ENCODE measurements around the gene ATP5PB. TPM values are rescaled to one million over a fixed set of nuclear protein-coding genes. Genes with fewer than 3 reads are reported as not detected.

ATP5PB gene
- total RNA-seq, 1 experiment from 2014 or later: 344 TPM

- no TSS peak for BruUV-seq (replicated peaks)
- no peak overlapping the region for H3K4me3 ChIP-seq (ENCODE audit: low read depth, low read length, poor library complexity, severe bottlenecking)
- no peak for DNase-seq (ENCODE audit: low spot score)
- intact Hi-C loops (cut with micrococcal nuclease; ENCODE audit: unreplicated experiment): no loop called here
- H3K9me3 ChIP-seq (ENCODE audit: low read depth, low read length, poor library complexity, severe bottlenecking): no peaks in the 10 kb centered on the region
- H3K27ac ChIP-seq (ENCODE audit: low read depth, low read length, poor library complexity, severe bottlenecking): no peak overlapping the region
- H3K4me1 ChIP-seq (ENCODE audit: insufficient read depth, low read length, poor library complexity, severe bottlenecking): peaks cover 5% of the 10 kb centered on the region
- TF ChIP-seq EZH2 (IDR thresholded peaks at IDR 0.05; ENCODE audit: borderline replicate concordance, low read depth, low read length, poor library complexity, severe bottlenecking) (no peak), CTCF (conservative IDR thresholded peaks at IDR 0.05; ENCODE audit: low read depth, low read length) (no peak)
- POLR2A ChIA-PET (ENCODE audit: low non-redundant PET): no interaction called here
- H3K27me3 ChIP-seq (replicated peaks; ENCODE audit: insufficient read depth, low read depth, low read length, poor library complexity): no peaks in the 10 kb centered on the region
- CTCF ChIA-PET: no interaction called here
- H3K36me3 ChIP-seq (ENCODE audit: insufficient read depth, low read length, poor library complexity, severe bottlenecking): peaks cover 13% of the 10 kb centered on the region
Measured at GRCh38 chr1:111465754-111466153, 16.5 kb downstream of the ATP5PB start.

GRCh38 chr1:111466480-111466879, 17.2 kb downstream of the ATP5PB start:
- no peak for TF ChIP-seq CTCF (conservative IDR thresholded peaks at IDR 0.05; ENCODE audit: low read depth, low read length)
- no peak for TF ChIP-seq EZH2 (IDR thresholded peaks at IDR 0.05; ENCODE audit: borderline replicate concordance, low read depth, low read length, poor library complexity, severe bottlenecking)
- H3K4me1 ChIP-seq (ENCODE audit: insufficient read depth, low read length, poor library complexity, severe bottlenecking): peaks cover 5% of the 10 kb centered on the region
- DNase-seq (ENCODE audit: low spot score): no peak
- intact Hi-C loops (cut with micrococcal nuclease; ENCODE audit: unreplicated experiment): no loop called here
- H3K27me3 ChIP-seq (replicated peaks; ENCODE audit: insufficient read depth, low read depth, low read length, poor library complexity): no peaks in the 10 kb centered on the region
- peaks cover 7% of the 10 kb centered on the region for H3K36me3 ChIP-seq (ENCODE audit: insufficient read depth, low read length, poor library complexity, severe bottlenecking)
- H3K9me3 ChIP-seq (ENCODE audit: low read depth, low read length, poor library complexity, severe bottlenecking): no peaks in the 10 kb centered on the region
- POLR2A ChIA-PET (ENCODE audit: low non-redundant PET): no interaction called here
- CTCF ChIA-PET: no interaction called here
- no peak overlapping the region for H3K4me3 ChIP-seq (ENCODE audit: low read depth, low read length, poor library complexity, severe bottlenecking)
- H3K27ac ChIP-seq (ENCODE audit: low read depth, low read length, poor library complexity, severe bottlenecking): no peak overlapping the region
- BruUV-seq (replicated peaks): no TSS peak

GRCh38 chr1:111467865-111468716, 18.8 kb downstream of the ATP5PB start:
- Histone ChIP-seq H3K4me1 (ENCODE audit: insufficient read depth, low read length, poor library complexity, severe bottlenecking) (peaks cover 4% of the 10 kb centered on the region), H3K27me3 (replicated peaks; ENCODE audit: insufficient read depth, low read depth, low read length, poor library complexity) (no peaks in the 10 kb centered on the region), H3K36me3 (ENCODE audit: insufficient read depth, low read length, poor library complexity, severe bottlenecking) (no peaks in the 10 kb centered on the region), H3K9me3 (ENCODE audit: low read depth, low read length, poor library complexity, severe bottlenecking) (no peaks in the 10 kb centered on the region), H3K4me3 (ENCODE audit: low read depth, low read length, poor library complexity, severe bottlenecking) (no peak overlapping the region), H3K27ac (ENCODE audit: low read depth, low read length, poor library complexity, severe bottlenecking) (no peak overlapping the region)
- ChIA-PET CTCF (no interaction called here), POLR2A (ENCODE audit: low non-redundant PET) (no interaction called here)
- intact Hi-C loops (cut with micrococcal nuclease; ENCODE audit: unreplicated experiment): no loop called here
- no peak for DNase-seq (ENCODE audit: low spot score)
- TF ChIP-seq EZH2 (IDR thresholded peaks at IDR 0.05; ENCODE audit: borderline replicate concordance, low read depth, low read length, poor library complexity, severe bottlenecking): no peak
- TF ChIP-seq CTCF (conservative IDR thresholded peaks at IDR 0.05; ENCODE audit: low read depth, low read length): no peak
- no TSS peak for BruUV-seq (replicated peaks)
